ENCODE results near the gene SCD5.

DNA sequence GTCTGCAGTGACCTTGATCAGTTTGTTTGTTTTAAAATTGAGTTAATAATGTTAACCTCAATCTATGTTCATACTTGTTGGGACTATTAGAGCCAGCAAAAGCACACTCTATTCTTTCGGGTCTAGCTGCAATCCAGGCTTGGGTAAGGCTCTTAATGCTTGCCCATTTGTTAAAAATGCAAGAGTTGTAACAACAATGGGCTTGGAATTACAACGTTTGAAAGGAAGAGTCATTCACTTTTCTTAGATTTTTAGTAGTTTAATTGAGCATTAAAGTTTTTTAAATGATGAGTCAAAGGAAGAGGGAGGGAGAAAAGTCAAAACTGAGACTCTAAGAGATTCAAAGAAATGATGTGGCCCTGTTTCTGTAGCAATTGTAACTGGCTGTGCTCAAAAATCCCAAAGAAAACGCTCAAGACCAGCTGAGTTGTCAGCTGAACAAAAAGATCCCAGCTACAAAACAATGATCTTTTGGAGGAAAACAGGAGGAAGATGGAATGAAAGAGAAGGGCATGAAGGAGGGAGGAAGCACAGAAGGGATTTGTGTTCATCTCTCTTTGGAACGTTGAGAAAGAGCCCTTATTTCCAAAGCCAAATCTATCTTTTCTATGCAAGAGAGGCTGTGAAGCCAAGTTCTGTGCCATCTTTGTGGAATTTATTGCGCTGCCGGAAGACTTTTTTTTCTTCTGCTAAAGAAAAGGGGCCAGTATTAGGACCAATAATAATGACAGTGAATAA, 5.5 kb downstream of the SCD5 start:
- TF ChIP-seq, protein P1, sequence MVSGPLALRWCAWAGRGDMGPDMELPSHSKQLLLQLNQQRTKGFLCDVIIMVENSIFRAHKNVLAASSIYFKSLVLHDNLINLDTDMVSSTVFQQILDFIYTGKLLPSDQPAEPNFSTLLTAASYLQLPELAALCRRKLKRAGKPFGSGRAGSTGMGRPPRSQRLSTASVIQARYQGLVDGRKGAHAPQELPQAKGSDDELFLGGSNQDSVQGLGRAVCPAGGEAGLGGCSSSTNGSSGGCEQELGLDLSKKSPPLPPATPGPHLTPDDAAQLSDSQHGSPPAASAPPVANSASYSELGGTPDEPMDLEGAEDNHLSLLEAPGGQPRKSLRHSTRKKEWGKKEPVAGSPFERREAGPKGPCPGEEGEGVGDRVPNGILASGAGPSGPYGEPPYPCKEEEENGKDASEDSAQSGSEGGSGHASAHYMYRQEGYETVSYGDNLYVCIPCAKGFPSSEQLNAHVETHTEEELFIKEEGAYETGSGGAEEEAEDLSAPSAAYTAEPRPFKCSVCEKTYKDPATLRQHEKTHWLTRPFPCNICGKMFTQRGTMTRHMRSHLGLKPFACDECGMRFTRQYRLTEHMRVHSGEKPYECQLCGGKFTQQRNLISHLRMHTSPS (CRISPR knock-in tag; IDR thresholded peaks at IDR 0.05; ENCODE audit: low read depth) = no peak
- TF ChIP-seq MLLT10 (CRISPR knock-in tag; IDR thresholded peaks at IDR 0.05) (no peak), EZH2 (conservative IDR thresholded peaks at IDR 0.05; ENCODE audit: low read depth, low read length) (no peak), HOXA9 (CRISPR knock-in tag; IDR thresholded peaks at IDR 0.05; ENCODE audit: borderline replicate concordance) (no peak), POLR2AphosphoS2 (IDR thresholded peaks at IDR 0.05; ENCODE audit: low read depth, low read length) (no peak)
- TF ChIP-seq, protein P2, sequence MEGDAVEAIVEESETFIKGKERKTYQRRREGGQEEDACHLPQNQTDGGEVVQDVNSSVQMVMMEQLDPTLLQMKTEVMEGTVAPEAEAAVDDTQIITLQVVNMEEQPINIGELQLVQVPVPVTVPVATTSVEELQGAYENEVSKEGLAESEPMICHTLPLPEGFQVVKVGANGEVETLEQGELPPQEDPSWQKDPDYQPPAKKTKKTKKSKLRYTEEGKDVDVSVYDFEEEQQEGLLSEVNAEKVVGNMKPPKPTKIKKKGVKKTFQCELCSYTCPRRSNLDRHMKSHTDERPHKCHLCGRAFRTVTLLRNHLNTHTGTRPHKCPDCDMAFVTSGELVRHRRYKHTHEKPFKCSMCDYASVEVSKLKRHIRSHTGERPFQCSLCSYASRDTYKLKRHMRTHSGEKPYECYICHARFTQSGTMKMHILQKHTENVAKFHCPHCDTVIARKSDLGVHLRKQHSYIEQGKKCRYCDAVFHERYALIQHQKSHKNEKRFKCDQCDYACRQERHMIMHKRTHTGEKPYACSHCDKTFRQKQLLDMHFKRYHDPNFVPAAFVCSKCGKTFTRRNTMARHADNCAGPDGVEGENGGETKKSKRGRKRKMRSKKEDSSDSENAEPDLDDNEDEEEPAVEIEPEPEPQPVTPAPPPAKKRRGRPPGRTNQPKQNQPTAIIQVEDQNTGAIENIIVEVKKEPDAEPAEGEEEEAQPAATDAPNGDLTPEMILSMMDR (CRISPR knock-in tag; IDR thresholded peaks at IDR 0.05) = no peak
- TF ChIP-seq, protein P3, sequence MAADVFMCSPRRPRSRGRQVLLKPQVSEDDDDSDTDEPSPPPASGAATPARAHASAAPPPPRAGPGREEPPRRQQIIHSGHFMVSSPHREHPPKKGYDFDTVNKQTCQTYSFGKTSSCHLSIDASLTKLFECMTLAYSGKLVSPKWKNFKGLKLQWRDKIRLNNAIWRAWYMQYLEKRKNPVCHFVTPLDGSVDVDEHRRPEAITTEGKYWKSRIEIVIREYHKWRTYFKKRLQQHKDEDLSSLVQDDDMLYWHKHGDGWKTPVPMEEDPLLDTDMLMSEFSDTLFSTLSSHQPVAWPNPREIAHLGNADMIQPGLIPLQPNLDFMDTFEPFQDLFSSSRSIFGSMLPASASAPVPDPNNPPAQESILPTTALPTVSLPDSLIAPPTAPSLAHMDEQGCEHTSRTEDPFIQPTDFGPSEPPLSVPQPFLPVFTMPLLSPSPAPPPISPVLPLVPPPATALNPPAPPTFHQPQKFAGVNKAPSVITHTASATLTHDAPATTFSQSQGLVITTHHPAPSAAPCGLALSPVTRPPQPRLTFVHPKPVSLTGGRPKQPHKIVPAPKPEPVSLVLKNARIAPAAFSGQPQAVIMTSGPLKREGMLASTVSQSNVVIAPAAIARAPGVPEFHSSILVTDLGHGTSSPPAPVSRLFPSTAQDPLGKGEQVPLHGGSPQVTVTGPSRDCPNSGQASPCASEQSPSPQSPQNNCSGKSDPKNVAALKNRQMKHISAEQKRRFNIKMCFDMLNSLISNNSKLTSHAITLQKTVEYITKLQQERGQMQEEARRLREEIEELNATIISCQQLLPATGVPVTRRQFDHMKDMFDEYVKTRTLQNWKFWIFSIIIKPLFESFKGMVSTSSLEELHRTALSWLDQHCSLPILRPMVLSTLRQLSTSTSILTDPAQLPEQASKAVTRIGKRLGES (CRISPR knock-in tag; IDR thresholded peaks at IDR 0.05; ENCODE audit: borderline replicate concordance) = no peak
- TF ChIP-seq, protein P4, sequence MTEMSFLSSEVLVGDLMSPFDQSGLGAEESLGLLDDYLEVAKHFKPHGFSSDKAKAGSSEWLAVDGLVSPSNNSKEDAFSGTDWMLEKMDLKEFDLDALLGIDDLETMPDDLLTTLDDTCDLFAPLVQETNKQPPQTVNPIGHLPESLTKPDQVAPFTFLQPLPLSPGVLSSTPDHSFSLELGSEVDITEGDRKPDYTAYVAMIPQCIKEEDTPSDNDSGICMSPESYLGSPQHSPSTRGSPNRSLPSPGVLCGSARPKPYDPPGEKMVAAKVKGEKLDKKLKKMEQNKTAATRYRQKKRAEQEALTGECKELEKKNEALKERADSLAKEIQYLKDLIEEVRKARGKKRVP (CRISPR knock-in tag; IDR thresholded peaks at IDR 0.05) = no peak
